HG02571 (cell line): ENCODE measurements around the gene ABCA9.
"Not testable (repeated sequence)": the region's sequence is repeated elsewhere in the genome, so short reads cannot be mapped to it uniquely, and the experiment has no call there.

Experiments
- ATAC-seq: cut with Tn5 transposase; IDR thresholded peaks from one replicate; pipeline ENCODE4 v1.9.1; 2021; ENCODE audit warnings: mild to moderate bottlenecking, moderate library complexity; ENCODE audit not compliant: unreplicated experiment

ABCA9 gene

GRCh38 chr17:68954146-68954896 is 106.4 kb downstream of the ABCA9 start:
- no peak for ATAC-seq

GRCh38 chr17:68953340-68953997 is 107.3 kb downstream of the ABCA9 start:
- ATAC-seq: no peak

- no peak for ATAC-seq
Measured at GRCh38 chr17:68950725-68951124, 110.0 kb downstream of the ABCA9 start.

- not testable (repeated sequence) for ATAC-seq
Measured at GRCh38 chr17:68947868-68948267, 112.9 kb downstream of the ABCA9 start.

- no peak for ATAC-seq
Measured at GRCh38 chr17:68944435-68945035, 116.2 kb downstream of the ABCA9 start.

- not testable (repeated sequence) for ATAC-seq
Measured at GRCh38 chr17:68943812-68944182, 116.9 kb downstream of the ABCA9 start.

- no peak for ATAC-seq
Measured at GRCh38 chr17:68943123-68943811, 117.5 kb downstream of the ABCA9 start.

GRCh38 chr17:68942389-68942788 is 118.3 kb downstream of the ABCA9 start:
- ATAC-seq: no peak

GRCh38 chr17:68941761-68942160 is 119.0 kb downstream of the ABCA9 start:
- ATAC-seq: no peak

GRCh38 chr17:68939195-68939594 is 121.5 kb downstream of the ABCA9 start:
- ATAC-seq: no peak

- no peak for ATAC-seq
Measured at GRCh38 chr17:68937890-68938514, 122.7 kb downstream of the ABCA9 start.

GRCh38 chr17:68927516-68927915 is 133.2 kb downstream of the ABCA9 start:
- ATAC-seq: no peak

GRCh38 chr17:68924793-68925720 is 135.7 kb downstream of the ABCA9 start:
- no peak for ATAC-seq
